Measurements from ENCODE around the gene ZNF776.
"Not testable (repeated sequence)": the region's sequence is repeated elsewhere in the genome, so short reads cannot be mapped to it uniquely, and the experiment has no call there.

ZNF776 gene

GRCh38 chr19:57776764-57777296, 30.2 kb downstream of the ZNF776 start:
- no peak for DNase-seq (ENCODE audit: low read depth in 1 of 2, low spot score in 1 of 2)

DNA sequence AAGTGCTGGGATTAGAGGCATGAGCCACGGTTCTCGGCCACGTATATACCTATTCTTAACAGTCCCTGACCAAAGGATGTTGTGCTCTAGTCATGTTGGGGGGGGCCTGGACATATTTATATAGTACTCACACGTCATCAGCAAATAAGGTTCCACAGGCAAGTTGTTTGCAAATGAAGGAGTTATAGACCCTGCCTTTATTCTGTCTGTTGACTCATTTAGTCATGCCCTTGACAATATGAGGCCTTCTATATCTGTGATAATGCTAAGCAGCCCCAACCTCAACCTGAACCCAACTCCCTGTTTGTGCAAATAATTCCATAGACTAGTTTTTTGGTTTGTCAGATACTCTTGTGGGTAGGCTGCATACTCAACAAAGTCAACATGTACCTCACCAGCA, 31.7 kb downstream of the ZNF776 start:
- DNase-seq (ENCODE audit: low read depth in 1 of 2, low spot score in 1 of 2) = no peak

DNA sequence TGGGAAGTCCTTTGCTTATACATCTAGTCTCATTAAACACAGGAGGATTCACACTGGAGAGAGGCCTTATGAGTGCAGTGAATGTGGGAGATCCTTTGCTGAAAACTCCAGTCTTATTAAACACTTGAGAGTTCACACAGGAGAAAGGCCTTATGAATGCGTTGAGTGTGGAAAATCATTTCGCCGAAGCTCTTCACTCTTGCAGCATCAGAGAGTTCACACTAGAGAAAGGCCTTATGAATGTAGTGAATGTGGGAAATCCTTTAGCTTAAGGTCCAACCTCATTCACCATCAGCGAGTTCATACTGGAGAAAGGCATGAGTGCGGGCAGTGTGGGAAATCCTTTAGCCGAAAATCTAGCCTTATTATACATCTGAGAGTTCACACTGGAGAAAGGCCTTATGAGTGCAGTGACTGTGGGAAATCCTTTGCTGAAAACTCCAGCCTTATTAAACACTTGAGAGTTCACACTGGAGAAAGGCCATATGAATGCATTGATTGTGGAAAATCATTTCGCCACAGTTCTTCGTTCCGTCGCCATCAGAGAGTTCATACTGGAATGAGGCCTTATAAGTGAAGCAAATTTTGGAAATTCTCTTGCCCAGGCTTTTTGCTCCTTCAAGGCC, 32.7 kb downstream of the ZNF776 start:
- DNase-seq (ENCODE audit: low read depth in 1 of 2, low spot score in 1 of 2) = no peak

DNA sequence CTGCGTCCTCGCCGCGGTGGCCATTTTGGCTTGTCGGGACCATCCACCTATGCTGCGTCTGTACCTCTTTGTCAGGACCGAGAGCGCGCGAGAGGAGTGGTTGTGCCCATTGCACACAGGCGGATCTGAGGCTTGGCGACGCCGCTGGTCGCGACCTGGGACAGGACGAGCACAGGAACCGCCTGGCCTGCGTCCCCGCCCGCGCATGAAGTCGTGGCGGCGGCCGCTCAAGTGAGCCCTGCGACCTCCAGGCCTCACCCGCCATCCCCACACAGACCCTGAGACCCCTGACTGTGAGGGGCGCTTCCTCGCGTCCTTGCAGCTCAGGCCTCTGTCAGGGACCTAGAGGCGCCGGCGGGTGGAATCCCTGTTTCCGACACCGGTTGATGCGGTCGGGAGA, 39.7 kb downstream of the ZNF776 start:
- no peak for DNase-seq (ENCODE audit: low read depth in 1 of 2, low spot score in 1 of 2)

DNA sequence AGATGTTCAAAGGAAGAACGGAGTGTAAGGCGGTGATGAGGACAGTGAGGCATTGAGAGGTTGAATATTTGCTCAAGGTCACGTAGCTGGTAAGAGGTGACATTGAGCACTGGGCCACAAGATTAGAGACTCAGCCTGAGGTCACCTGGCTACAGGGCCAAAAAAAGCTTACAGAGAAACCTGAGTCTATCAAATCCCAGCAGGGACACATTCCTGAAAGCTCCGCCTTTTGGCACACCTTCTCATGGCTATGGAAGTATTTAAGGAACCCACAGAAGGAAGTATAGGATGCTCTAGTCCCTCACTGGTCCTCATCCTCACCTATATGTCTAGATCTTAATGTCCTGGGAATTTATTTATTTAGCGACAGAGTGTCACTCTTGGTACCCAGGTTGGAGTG, 40.3 kb downstream of the ZNF776 start:
- DNase-seq (ENCODE audit: low read depth in 1 of 2, low spot score in 1 of 2) = no peak

DNA sequence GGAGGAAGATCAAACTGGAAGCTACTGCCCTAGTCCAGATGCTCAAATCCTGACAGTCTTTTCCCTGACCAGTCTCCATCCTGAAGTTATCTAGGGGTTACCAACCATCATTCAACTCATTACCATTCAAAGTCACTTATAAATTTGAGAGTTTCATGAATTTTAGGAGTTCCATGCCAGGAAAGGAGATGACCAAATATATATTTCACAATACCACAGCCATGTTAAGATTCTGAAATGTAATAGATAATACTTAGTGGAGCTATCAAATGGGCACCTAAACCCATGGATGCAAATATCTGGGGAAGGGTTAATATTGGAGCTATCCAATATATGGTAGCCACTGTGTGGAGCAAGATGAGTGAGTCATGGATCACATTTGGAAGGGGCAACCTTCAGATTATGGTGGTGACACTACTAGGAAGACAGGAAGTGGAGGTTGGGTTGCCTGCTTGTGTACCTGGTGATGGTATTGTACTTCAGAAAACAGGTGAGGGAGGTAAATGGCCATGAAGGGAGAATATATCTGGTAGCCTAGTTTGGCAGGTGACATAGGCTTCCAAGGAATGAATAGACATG, 41.6 kb downstream of the ZNF776 start:
- DNase-seq (ENCODE audit: low read depth in 1 of 2, low spot score in 1 of 2) = no peak

DNA sequence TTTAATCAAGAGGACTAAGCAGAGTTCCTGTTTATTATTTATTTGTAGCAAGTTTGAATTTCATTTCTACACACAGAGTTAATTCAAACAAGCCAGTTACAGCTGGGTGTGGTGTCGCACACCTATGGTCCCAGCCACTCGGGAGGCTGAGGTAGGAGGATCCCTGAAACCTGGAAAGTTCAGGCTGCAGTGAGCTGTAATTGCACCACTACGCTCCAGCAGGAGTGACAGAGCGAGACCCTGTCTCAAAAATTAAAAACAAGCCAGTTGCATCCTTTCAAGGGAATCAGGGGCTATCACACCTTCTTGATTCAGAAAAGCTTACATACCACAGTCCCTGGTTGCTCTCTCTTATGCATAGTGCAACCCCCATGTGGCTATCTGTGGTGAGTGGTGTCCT, 42.7 kb downstream of the ZNF776 start:
- no peak for DNase-seq (ENCODE audit: low read depth in 1 of 2, low spot score in 1 of 2)

DNA sequence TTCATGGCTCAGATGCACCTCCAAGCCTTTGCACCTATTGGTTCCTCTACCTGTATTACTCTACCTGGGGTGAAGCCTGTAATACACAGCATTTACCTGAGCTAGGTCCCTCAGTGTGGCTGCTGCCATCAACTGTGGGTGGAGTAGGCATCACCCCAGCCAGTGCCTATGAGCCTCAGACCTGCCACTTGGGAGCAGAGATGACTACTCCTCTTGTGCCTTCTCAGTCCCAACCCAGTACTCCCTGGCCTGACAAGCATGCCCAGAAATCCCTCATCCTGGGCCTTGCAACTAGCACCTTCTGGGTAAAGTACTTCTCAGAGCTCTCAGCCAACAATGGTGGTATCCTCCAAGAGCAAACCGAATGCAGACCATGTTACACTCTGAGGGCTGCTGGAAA, 50.0 kb downstream of the ZNF776 start:
- not testable (repeated sequence) for DNase-seq (ENCODE audit: low read depth in 1 of 2, low spot score in 1 of 2)

DNA sequence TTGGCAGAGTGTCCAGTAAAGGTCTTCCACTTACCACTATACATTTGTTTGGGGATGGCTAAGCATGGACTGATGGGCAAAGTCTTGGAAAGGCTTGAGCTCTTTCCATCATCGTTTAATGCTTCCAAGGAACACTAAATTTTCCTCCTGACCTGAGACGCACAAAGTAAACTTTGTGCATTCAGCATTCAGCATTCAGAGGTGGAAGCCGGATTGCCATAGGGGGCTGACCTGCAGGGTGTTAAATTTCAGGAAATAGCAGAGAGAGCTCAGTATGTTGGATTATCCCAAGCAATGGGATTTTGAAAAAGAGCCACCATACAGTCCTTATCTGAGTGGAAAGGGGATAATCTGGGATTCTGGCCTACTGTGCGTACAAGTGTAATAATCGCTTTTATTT, 54.1 kb downstream of the ZNF776 start:
- DNase-seq (ENCODE audit: low read depth in 1 of 2, low spot score in 1 of 2) = no peak

GRCh38 chr19:57802269-57802668, 55.7 kb downstream of the ZNF776 start:
- no peak for DNase-seq (ENCODE audit: low read depth in 1 of 2, low spot score in 1 of 2)

DNA sequence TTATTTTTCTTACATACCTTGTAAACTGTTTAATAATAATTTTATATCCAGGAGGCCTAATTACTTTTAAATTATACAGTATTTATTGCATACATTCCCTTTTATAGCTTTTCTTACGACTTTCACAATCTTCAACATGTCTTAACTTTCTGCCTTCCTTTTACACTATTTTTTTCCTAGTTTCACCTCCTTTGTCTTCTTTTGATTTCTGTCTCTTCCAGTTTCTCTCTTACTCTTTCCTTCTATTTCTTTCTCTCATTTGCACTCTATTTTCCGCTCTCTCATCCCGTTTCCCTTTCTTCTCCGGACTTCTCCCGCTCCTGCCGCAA, 56.6 kb downstream of the ZNF776 start:
- no peak for DNase-seq (ENCODE audit: low read depth in 1 of 2, low spot score in 1 of 2)

DNA sequence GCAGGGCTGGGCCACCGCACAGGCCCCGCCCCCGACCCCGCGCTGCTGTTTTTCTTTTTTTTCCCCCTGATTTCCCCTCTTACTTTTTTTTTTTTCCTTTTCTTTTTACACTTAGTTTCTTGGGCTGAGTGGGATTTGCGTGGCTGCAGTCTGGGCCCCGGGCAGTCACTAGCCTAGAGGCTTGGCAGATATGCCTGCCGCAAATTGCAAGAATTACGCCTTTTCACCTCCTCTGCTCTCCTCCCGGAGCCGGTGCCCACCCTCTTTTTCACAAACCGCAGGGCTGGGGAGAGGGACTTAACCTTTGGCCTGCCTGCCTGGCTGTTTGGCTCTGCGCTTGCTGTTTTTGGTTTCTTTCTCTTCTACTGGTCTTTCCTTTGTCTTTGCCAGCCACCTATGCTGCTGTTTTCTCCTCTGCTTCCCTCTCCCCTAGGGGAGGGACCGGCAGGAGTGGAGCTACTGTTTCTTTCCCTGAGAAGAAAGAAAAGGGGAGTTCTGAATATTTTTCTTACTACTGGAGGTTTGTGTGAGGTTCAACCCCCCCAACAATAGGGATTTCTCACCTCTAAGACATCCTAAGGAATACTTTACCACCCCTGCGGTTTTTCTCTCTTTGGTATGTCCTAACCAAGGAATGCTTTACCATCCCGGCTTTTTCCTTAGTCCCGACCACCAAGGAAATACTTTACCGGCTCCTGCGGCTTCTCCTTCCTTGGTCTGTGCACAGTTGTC, 57.1 kb downstream of the ZNF776 start:
- no peak for DNase-seq (ENCODE audit: low read depth in 1 of 2, low spot score in 1 of 2)

- no peak for DNase-seq (ENCODE audit: low read depth in 1 of 2, low spot score in 1 of 2)
These were observed 60.9 kb downstream of the ZNF776 start for GRCh38 chr19:57807541-57807940.
